ENCODE measurements around the gene SERPINA12.
"Not testable (repeated sequence)": the region's sequence is repeated elsewhere in the genome, so short reads cannot be mapped to it uniquely, and the experiment has no call there.

The SERPINA12 gene

DNA sequence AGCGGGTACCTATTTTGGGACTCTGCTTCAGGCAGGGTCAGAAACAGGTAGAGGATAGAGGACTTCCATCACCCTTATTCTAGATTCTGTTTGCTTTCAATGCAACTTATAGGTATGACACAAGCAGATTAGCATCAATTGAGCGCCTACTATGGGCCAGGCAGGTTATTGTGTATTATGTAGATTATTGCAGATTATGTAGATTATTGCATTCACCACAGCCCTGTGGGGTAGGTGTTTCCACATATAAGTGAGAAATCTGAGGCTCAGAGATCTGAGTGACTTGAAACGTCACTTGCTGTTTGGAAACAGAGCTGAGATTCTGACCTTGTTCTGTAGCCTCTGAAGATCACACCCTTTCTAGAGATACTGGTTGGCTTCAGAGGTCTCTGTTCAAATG lies 26.2 kb upstream of the SERPINA12 start:
- DNase-seq = no peak

DNA sequence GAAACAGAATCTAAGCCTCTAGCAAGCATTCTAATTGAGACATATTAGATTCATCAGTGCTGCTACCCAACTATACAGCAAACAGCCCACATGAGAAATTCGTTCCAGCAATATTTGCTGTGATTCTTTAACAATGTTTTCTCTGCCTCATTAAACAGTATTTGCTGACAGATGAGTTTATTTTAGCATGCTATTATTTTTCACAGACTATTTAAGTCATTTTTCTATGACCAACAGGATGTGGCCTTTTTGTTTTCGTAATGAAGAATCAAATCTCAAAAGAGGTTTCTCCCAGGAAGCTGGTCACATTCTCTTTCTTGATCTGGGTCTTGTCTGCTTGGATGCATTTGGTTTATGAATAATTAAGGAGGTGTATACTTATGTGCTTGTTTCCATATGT lies 23.2 kb upstream of the SERPINA12 start:
- peak; percentile 41 for DNase-seq

DNA sequence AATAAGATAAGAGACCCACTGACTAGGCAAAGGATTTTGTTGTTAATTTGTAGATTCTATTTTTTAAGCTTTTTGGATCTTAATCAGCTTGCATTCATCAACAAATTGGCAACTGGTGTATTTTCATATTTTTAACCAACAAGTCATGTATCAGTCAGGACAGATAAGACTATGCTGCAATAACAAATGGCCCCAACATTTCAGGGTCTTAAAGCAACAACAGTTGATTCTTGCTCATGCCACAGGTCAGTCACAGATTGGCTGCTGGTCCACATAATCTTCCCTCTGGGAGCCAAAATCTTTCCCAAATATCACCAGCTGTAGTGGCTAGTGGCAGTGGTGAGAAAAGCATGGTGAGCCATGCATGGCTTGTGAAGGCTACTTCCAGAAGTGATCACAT lies 21.9 kb upstream of the SERPINA12 start:
- no peak for DNase-seq

DNA sequence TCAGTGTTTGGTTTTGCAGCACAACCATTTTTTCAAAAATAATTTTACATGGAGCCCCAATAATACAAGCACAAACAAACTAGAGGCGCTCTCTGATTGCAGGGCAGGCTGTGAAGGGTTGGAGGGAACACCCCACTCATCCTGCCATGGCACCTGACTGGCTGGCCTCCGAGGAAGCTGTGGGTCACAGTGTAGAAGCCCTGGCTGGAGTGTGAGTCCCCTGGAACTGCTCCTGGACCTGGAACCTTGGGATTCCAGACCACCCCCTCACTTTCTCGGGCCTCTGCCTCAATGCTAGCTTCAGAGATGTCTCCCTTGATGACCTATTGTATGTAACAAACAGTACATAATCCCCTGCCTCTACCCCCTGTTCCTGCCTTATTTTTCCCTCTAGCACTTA lies 14.8 kb upstream of the SERPINA12 start:
- DNase-seq = no peak

DNA sequence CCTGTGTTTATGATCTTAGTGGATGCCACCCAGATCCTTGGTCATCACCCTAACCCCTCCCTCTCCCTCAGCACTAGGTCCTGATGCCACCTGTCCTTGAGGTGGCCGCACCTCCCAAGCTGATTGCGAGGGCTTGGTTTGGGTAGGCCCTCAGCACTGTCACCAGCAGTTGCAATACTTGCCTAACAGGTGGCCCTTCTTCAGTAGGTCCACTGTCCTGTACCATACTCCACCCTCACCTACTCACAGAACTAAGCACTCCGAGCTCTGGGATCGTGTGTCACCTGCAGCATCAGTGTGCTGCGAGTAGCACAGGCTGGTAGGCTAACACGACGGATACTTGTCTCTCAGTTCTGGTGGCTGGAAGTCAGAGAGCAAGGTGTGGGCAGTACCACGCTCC lies 14.0 kb upstream of the SERPINA12 start:
- no peak for DNase-seq

DNA sequence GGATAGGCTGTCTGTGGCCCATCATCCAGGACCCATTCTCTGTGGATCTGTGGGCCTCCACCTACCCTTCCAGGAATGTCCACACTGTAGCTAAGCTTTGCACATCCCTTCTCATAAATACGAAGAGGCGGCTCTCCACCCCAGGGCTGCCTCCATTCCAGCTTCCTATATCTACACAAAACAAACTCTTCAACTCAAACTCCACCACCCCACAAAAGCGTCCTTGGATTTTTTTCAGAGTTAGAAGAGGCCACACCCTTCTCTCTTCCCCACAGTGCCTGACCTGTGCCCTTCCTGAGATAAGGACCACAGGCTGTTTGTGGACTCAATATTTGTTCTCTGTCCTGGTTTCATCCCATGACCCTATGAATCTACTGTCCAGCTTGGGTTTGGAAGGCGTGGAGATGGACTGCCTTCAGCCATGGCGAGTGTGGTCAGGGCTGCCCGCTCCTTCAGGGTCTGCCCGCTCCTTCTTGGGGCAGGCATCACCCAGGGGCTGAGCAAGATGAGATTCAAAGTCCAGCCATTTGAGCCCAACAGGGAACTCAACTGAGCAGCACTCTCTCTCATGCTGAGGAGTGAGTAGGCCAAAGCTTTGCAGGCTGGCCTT lies 13.0 kb upstream of the SERPINA12 start:
- no peak for DNase-seq

DNA sequence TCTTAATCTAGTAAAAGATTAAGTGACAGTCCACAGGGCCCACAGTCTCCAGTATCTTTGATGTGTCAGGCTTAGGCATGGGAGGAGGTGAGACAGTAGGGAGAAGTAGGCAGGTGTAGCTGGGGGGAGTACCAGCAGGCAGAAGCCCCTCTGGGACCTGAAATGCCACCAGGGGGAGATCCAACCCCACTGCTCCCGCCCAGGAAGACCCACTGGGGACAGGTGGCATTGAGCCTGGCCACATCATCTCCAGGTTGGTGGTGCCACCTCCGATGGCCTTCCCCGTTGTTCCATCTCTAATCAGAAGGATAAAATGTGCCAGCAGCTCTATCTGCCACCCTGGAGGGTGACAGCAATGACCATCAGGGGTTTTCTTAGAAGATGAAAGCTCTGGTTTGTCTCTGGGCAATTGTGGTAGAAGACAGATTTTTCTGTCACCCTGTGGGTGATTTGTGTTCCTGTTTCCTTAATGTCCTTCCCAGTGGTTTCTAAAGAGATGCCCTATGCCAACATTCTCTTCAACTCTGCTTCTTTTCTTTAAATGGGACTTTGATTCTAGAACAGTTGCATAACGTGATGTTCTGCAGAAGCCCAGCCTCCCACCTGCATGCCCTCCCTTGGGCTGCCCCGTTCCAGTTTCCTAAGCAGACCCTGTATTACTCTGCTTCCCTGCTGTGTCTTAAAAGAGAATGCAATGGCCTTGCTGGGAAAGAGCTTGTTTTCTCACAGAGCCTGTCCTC lies 12.3 kb upstream of the SERPINA12 start:
- no peak for DNase-seq

DNA sequence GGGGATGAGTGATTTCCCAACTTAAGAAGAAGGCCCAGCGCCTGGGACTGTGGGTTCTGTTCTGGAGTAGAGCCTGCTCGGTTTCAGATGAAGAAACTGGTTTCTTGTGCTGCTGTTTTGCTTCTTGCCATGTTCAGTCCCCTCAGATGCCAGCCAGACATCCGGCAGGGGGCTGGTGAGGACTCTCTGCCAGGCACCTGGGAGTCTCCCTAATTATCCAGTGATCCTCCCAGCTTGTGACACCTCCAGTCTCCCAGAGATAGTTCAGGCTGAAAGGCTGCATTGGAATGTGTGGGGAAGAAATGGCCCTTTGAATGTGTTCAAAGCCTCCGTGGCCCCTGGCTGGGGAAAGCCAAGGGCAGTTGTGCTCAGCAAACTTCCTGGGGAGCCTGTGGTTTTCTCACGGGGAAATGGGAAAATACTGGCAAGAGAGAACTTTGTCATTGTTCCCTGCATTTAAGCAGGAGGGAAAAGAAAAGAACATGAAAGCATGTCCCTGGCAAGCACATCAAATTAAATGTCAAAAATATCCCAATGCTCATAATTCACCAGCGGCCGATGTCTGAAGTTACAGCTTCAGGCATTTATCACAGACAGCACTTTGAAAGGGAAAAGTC lies 8.5 kb upstream of the SERPINA12 start:
- no peak for DNase-seq

DNA sequence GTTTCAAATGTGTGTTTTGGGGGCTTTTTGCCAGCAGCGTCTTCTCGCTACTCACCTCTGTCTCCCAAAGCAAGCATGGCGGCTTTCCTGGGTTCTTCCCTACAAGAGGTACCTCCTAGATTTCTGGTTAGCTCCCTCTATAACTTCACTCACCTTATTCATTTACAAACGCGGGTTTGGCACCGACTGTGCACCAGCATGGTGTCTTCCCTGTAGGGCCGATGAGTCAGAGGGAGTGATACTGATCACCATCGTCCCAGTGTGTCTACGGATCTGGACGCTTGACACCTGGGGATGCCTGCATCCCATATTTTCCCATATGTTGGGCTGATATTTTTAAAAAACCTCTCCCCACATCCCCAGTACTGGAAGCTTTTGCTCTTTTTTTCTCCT lies 8.0 kb upstream of the SERPINA12 start:
- no peak for DNase-seq

DNA sequence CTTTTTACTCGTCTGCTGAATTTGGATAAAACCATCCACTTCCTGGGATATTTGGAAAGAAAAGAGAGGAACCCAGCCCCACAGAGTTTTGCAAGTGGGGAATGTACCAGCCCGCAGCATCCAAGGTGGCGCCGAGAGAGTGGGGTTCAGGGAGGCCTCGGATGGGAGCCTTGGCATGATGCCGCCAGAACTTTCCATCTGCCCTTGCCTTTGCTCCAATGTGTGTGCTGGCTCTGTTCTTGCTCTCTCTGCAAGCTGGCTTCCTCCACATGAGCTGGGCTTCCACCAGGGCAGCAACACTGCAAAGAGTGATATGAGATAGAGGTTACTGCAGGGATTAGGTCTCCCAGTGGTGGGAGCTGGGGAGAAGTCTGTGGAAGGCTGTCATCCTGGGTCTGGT lies 6.6 kb upstream of the SERPINA12 start:
- DNase-seq = no peak

DNA sequence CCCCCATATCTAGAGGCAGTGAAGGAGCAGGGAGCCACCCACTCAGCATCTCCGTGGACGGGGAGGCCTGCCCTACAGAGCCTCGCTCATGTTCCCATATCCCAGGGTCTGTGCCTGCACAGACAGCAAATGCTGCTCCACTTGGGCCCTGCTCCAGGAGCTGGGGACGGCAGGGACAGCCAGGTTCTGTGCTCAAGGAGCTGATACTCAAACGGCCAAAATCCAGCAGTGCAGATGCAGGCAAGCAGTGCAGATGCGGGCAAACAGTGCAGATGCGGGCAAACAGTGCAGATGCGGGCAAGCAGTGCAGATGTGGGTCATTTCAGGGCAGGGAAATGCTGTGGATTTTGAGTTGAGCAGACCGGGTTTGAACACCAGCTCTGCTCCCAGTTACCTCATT lies 6.2 kb upstream of the SERPINA12 start:
- DNase-seq = no peak

DNA sequence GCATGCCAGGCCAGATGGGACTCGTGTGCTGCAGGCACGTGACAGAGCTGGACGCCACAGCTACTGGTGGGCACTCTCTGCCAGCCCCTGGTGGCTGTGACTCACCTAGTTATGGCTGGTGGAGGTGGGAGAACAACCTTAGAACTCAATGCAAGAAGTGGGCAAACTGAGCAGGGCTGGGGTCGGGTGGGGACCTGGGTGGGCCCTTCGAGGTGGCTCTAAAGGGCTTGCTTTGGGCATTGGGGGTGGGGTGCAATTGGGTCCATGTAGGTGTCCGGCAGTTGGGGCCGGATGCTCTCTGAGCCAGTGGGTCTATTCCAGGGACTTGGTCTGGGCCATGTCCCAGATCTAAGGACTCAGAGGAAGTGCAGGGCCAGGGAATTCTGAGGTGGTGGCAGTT lies 5.1 kb upstream of the SERPINA12 start:
- DNase-seq = no peak

DNA sequence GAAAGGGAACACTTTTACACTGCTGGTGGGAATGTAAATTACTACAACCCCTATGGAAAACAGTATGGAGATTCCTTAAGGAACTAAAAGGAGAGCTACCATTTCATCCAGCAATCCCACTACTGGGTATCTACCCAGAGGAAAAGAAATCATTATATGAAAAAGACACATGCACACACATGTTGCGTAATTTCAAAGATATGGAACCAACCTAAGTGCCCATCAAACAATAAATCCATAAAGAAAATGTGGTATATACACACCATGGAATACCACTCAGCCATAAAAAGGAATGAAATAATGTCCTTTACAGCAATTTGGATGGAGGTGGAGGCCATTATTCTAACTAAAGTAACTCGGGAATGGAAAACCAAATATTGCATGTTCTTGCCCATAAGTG lies 1.2 kb upstream of the SERPINA12 start:
- DNase-seq = not testable (repeated sequence)

DNA sequence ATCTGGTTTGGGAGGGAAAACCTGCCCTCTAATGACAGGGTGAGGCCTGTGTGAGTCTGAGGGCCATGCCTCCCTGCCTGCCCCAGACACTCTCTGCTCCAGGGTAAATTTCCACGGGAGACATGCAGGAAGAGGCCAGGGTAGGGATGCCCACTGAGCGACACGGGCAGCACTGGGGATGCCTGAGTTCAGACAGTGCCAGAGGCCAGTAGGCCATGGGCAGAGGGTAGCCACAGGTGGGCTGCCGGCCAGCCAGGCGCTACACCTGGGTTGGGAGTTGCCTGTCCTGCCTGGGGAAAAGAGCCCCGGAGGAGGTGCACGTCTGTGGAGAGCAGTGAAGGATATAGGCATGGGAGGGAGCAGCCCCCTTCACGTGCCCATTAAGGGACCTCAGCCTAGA lies 3.6 kb downstream of the SERPINA12 start:
- DNase-seq = no peak

DNA sequence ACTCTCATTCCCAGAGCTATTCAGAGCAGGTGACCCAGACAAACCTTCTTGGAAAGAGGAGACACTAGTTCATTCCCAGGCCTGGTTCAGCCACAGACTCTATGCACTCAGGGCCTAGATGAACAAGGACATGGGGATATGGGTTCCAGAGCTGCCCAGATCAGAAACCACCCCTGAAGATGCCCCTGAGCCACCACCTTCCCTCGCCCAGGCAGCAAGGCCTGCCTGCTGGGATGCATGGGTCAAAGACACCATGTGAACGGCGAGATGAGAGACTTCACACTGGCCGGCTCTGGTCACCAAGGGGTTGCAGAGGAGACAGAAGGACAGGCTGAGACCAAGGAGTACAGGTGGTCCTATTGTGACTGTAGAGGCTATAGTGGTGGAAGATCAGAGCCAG lies 4.1 kb downstream of the SERPINA12 start:
- no peak for DNase-seq

DNA sequence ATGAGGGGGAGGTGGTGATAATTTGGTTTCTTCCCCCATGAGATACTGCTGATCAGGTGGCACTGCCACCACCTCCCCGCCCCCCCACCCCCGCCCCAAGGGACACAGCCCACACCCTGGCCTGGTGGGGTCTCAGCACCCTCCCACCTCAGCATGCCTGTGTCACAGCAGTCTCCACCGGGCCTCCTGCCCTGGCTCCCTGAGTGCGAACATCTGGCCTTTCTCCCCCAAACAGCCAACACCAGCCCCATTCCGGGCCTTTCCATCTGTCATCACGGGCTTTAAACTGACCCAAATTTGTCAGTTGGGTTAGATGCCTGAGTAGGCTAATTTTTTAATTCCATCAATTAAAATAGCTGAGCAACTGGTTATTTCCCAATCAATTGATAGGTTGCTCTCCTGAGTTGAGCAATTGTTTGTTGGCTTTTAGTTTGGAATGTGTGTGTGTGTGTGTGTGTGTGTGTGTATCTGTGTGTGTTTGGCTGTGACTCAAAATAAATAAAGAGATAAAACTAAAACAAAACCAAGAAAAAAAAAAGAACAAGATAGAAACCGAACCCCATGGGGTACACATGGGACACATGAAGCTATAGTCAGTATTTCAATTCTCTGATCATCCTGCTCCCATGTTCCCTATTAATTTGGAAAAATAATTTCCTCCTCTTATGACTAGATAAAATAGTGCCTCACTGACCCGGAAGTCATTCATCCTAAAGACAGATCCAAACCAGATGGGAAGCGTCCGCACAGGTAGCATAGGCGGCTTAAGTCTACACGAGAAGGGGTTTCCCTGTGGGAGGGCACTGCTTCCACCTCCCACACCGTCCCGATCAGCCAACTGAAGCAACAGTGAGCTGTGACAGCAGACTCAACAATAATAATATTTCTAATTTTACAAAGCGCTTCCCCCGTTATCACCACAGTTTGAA lies 7.4 kb downstream of the SERPINA12 start:
- no peak for DNase-seq

DNA sequence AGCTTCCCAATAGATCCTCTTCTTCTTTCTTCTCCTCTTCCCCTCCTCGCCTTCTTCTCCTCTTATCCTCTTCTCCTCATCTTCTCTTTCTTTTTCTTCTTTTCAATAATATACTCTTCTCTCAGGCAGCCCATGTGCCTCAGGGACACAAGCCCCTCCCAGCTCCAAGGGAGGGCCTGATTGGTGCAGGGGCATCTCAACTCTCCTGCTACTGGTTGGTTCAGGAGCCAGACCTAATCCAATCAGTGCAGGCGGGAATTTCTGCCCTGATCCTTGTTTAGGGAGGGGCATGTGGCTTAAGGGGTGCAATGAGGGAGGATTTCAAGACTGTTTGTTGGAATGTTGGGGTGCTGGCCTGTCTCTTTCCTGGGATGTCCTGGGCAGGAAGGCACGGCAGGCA lies 9.0 kb downstream of the SERPINA12 start:
- no peak for DNase-seq

DNA sequence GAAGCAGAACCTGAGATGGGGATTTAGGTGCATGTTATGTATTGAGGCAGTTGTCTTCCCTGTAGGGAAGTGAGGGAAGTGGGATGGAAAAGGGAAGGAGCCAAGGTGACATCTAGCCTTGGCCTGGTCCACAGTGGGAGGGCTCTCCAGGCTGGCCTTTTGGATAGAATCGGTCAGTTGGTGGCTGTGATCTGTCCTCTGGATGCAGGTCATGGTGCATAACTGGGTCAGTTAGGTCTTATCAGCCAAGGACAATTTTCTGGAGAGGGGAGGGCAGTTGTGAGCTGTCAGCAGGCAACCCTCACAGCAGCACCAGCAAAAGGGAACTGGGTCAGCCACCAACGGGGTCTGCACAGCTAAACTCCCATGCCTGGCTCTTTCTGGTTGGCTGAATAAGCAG lies 9.6 kb downstream of the SERPINA12 start:
- DNase-seq = no peak

DNA sequence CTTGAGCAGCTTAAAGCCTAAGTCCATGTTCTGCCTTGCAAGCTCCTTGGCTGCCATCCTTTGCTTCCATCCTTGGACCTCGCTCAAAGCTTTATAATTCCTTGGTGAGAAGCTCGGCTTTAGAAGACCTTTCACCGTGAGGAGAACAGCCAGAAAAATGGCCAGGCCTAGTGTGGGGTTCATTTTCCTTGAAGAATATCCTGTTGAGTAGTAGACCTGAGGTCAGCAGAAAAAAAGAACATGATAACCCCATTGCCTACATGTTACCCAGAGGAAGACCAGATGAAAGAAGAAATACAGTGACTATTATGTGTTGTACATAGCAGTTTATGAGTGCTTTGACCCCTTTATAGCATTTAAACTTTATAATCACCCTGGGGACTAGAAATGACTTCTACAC lies 11.1 kb downstream of the SERPINA12 start:
- DNase-seq = no peak

DNA sequence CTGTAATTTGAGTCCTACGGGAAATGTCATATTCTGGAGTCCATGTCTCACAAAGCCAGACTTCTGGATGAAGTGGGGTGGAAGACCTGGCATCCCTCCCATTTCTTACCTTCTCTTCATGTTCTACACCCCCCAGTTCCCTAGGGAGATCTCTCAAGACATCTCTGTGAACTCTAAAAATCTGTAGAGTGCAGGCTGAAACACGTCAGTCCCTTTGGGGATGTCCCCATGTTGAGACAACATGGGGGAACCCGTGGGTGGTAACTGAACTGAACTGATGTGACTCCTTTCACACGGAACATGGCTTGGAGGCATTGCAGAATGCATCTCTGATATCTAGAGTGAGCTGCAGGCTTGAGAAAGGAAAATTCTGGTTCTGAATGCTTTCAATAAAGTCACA lies 15.2 kb downstream of the SERPINA12 start:
- no peak for DNase-seq

DNA sequence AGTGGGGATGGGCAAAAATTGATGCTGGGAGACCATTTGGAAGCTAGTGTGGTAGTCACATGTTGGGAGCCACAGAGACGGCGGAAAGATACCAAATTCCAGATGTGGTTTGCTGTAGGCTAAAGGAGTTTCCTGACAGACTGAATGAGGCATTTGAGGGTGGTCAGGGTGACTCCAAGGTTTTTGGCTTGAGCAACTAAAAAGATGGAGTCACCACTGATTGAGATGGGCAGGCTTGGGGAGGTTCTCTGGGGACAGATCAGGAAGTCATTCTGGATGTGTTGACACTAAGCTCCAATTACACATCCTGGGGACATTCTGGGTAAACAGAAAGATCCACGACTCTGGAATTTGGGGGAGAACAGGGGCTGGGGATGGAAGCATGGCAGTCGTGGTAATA lies 17.8 kb downstream of the SERPINA12 start:
- no peak for DNase-seq

DNA sequence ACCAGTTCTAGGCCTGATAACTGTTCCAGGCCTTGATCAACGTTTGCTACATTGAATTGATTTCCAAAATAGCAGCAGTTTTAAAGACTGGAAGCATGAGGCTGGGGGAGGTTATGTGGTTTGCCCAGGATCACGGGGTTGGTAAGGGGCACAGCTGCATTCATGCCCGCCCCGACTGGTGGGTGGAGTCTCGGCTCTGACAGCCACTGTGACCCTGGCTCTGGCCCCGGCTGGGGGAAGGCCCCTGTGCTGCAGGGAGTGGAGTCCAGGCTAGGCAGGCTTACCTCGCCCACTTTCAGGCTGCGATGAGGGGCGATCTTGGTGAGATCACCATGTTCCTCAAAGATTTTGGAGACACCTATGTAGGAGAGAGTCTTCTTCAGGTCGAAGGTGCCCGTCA lies 19.9 kb downstream of the SERPINA12 start:
- no peak for DNase-seq

DNA sequence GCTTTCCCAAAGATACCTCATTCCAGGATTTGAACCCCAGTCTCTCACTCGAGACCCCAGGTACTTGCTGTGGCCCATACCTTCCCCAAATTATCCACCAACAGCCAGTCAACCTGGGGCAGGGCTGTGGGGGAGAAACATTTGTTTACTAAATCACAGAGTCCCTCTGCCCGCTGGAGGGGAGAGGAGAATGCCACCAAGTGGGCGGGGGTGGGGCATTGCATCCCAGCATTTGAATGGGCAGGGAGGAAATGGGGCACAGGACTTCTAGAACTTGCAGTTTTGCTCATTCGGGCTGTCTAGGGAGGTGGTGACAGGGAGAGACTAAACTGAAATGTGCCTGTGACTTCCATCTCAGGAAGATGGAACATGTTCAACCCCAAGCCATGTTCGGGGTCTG lies 22.4 kb downstream of the SERPINA12 start:
- no peak for DNase-seq

Measured in EL (cell line).